NCI-H1105 treated with DMSO at 0.1 percent for 48 hours (cell line): Measurements from ENCODE around the gene MYH6.

ENCODE experiments used
- DNase-seq: peaks from one replicate; lab custom pipeline; 2025; lab: John Stamatoyannopoulos, UW

MYH6 gene

GRCh38 chr14:23376482-23377197 lies 31.4 kb downstream of the MYH6 start, which contains the start of gene CMTM5:
Gene CMTM5, plus strand, starts transcription at chr14:23377046. Its CDS starts 206 bp downstream, at chr14:23377252.
- no peak for DNase-seq

GRCh38 chr14:23375527-23376251 lies 32.4 kb downstream of the MYH6 start:
- no peak for DNase-seq

GRCh38 chr14:23373041-23373440 lies 35.0 kb downstream of the MYH6 start:
- no peak for DNase-seq

GRCh38 chr14:23372509-23372908 lies 35.6 kb downstream of the MYH6 start, which contains the start of gene IL25:
Gene IL25, plus strand, starts transcription at chr14:23372809.
- DNase-seq = no peak

GRCh38 chr14:23371865-23372264 lies 36.2 kb downstream of the MYH6 start:
- no peak for DNase-seq

- no peak for DNase-seq
Measured at GRCh38 chr14:23370221-23370620, 37.9 kb downstream of the MYH6 start.

- DNase-seq = no peak
Measured at GRCh38 chr14:23366426-23366921, 41.6 kb downstream of the MYH6 start.

- no peak for DNase-seq
Measured at GRCh38 chr14:23365732-23366425, 42.2 kb downstream of the MYH6 start.

- no peak for DNase-seq
Measured at GRCh38 chr14:23365036-23365731, 42.9 kb downstream of the MYH6 start, which contains the start of gene EFS. Gene EFS, minus strand, starts transcription at chr14:23365172. Its CDS starts 147 bp downstream, at chr14:23365025.

- no peak for DNase-seq
Measured at GRCh38 chr14:23364164-23365035, 43.7 kb downstream of the MYH6 start.

- DNase-seq = no peak
Measured at GRCh38 chr14:23362200-23362599, 45.9 kb downstream of the MYH6 start.

GRCh38 chr14:23361763-23362162 lies 46.3 kb downstream of the MYH6 start:
- no peak for DNase-seq

GRCh38 chr14:23361320-23361719 lies 46.8 kb downstream of the MYH6 start:
- DNase-seq = no peak

GRCh38 chr14:23360496-23360895 lies 47.6 kb downstream of the MYH6 start:
- no peak for DNase-seq

- DNase-seq = no peak
Measured at GRCh38 chr14:23359722-23360447, 48.2 kb downstream of the MYH6 start.

- DNase-seq = no peak
Measured at GRCh38 chr14:23359167-23359626, 48.9 kb downstream of the MYH6 start.

GRCh38 chr14:23358553-23359166 lies 49.4 kb downstream of the MYH6 start:
- no peak for DNase-seq

- no peak for DNase-seq
Measured at GRCh38 chr14:23358042-23358441, 50.0 kb downstream of the MYH6 start.

- DNase-seq = no peak
Measured at GRCh38 chr14:23357261-23357660, 50.8 kb downstream of the MYH6 start.

GRCh38 chr14:23356662-23357061 lies 51.4 kb downstream of the MYH6 start:
- DNase-seq = no peak
